ENCODE data around the gene ADAMTS17.

DNA sequence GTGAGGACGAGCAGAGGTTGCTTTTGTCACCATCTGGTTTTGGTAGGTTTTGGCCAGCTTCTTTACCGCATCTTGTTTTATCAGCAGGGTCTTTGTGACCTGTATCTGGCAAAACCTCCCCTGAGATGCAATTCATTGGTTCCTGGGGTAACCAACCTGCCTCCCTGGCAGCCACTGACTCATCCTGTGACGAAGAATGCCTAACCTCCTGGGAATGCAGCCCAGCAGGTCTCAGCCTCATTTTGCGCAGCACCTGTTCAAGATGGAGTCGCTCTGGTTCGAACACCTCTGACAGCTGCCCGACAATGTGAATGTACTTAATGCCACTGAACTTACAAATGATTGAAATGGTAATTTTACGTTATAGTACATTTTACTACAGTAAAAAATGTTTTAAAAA is 6.8 kb upstream of the ADAMTS17 start:
- TF ChIP-seq, protein P1, sequence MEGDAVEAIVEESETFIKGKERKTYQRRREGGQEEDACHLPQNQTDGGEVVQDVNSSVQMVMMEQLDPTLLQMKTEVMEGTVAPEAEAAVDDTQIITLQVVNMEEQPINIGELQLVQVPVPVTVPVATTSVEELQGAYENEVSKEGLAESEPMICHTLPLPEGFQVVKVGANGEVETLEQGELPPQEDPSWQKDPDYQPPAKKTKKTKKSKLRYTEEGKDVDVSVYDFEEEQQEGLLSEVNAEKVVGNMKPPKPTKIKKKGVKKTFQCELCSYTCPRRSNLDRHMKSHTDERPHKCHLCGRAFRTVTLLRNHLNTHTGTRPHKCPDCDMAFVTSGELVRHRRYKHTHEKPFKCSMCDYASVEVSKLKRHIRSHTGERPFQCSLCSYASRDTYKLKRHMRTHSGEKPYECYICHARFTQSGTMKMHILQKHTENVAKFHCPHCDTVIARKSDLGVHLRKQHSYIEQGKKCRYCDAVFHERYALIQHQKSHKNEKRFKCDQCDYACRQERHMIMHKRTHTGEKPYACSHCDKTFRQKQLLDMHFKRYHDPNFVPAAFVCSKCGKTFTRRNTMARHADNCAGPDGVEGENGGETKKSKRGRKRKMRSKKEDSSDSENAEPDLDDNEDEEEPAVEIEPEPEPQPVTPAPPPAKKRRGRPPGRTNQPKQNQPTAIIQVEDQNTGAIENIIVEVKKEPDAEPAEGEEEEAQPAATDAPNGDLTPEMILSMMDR (IDR thresholded peaks at IDR 0.05): no peak
- no peak for TF ChIP-seq POLR2A (IDR thresholded peaks at IDR 0.05)

Measured in right lobe of liver (tissue), 4 donors.